Neural cell (in vitro differentiated cells): ENCODE data around the gene PRPF40A. TPM values are rescaled to one million over a fixed set of nuclear protein-coding genes. Genes with fewer than 3 reads are reported as not detected.

ENCODE experiments used
- H2AFZ ChIP-seq: fragments of 200-600, 300-800 bp; sonication (generic), shearing (Covaris generic); 2 replicates; pipeline ENCODE4 v1.6.0; 2014; ENCODE audit warnings: low read depth, mild to moderate bottlenecking, antibody characterized with exemption, low read length, moderate library complexity
- H3F3A ChIP-seq: fragments of 200-600 bp; shearing (Covaris generic); 2 replicates; pipeline ENCODE4 v1.6.1; 2016; ENCODE audit warnings: mild to moderate bottlenecking, moderate library complexity, mixed read lengths, antibody characterized with exemption, low read length; ENCODE audit not compliant: insufficient read depth, poor library complexity, severe bottlenecking
- H3K27ac ChIP-seq: fragments of 200-600, 300-800 bp; sonication (generic), shearing (Covaris generic); 2 replicates; pipeline ENCODE4 v1.5.1; 2014; ENCODE audit warnings: mild to moderate bottlenecking, low read length, moderate library complexity
- H3K27me3 ChIP-seq: fragments of 300-800, 200-600 bp; sonication (generic), shearing (Covaris generic); 2 replicates; pipeline ENCODE4 v1.6.0; 2014; ENCODE audit warnings: mild to moderate bottlenecking, low read depth, low read length, moderate library complexity; ENCODE audit not compliant: insufficient read depth
- H3K36me3 ChIP-seq: fragments of 300-800, 200-600 bp; sonication (generic), shearing (Covaris generic); 2 replicates; pipeline ENCODE4 v1.5.1; 2014; ENCODE audit warnings: mild to moderate bottlenecking, antibody characterized with exemption, low read length, moderate library complexity; ENCODE audit not compliant: insufficient read depth
- H3K4me2 ChIP-seq: fragments of 300-800, 200-600 bp; sonication (generic), shearing (Covaris generic); 2 replicates; pipeline ENCODE4 v1.6.0; 2014; ENCODE audit warnings: mild to moderate bottlenecking, low read length
- H3K4me3 ChIP-seq: fragments of 300-800, 200-600 bp; sonication (generic), shearing (Covaris generic); 2 replicates; pipeline ENCODE4 v1.5.1; 2014; ENCODE audit warnings: mild to moderate bottlenecking, low read length, moderate library complexity
- H3K79me2 ChIP-seq: fragments of 200-600 bp; shearing (Covaris generic); replicated peaks from 2 replicates; pipeline ENCODE4 v1.6.0; 2014; ENCODE audit warnings: mild to moderate bottlenecking, low read length, moderate library complexity; ENCODE audit not compliant: insufficient read depth
- H3K9ac ChIP-seq: fragments of 300-800, 200-600 bp; sonication (generic), shearing (Covaris generic); 2 replicates; pipeline ENCODE4 v1.6.1; 2016; ENCODE audit warnings: mild to moderate bottlenecking, low read length, mixed read lengths
- H3K9me2 ChIP-seq: fragments of 200-600 bp; shearing (Covaris generic); 2 replicates; pipeline ENCODE4 v1.6.1; 2016; ENCODE audit warnings: mild to moderate bottlenecking, low read length, mixed read lengths; ENCODE audit not compliant: insufficient read depth
- H3K9me3 ChIP-seq: fragments of 200-600, 300-800 bp; sonication (generic), shearing (Covaris generic); 2 replicates; pipeline ENCODE4 v1.6.1; 2016; ENCODE audit warnings: mild to moderate bottlenecking, mixed run types, low read length, moderate library complexity, mixed read lengths
- H4K20me1 ChIP-seq: fragments of 200-600 bp; shearing (Covaris generic); 2 replicates; pipeline ENCODE4 v1.6.1; 2016; ENCODE audit warnings: mild to moderate bottlenecking, mixed run types; ENCODE audit not compliant: insufficient read depth
- CTCF ChIP-seq: fragments of 450-650 bp; IDR thresholded peaks from 2 replicates; pipeline ENCODE4 v1.5.1; 2014; ENCODE audit warnings: antibody characterized with exemption, mild to moderate bottlenecking, moderate library complexity; ENCODE audit not compliant: poor library complexity, severe bottlenecking
- EP300 ChIP-seq: fragments of 450-650 bp; conservative IDR thresholded peaks from 2 replicates; pipeline ENCODE4 v1.6.1; 2014; ENCODE audit warnings: antibody characterized with exemption, mild to moderate bottlenecking, moderate library complexity; ENCODE audit not compliant: poor library complexity, severe bottlenecking
- EZH2 ChIP-seq: fragments of 200-600, 300-800 bp; shearing (Covaris generic), sonication (generic); IDR thresholded peaks from 2 replicates; pipeline ENCODE4 v1.6.1; 2014; ENCODE audit warnings: antibody characterized with exemption, low read length, borderline replicate concordance, mild to moderate bottlenecking; ENCODE audit not compliant: insufficient read depth, poor library complexity, severe bottlenecking
- MXI1 ChIP-seq: fragments of 450-650 bp; conservative IDR thresholded peaks from 2 replicates; pipeline ENCODE4 v1.6.1; 2014; ENCODE audit warnings: antibody characterized with exemption, mild to moderate bottlenecking; ENCODE audit not compliant: poor library complexity, severe bottlenecking
- POLR2AphosphoS5 ChIP-seq: IDR thresholded peaks from 2 replicates; pipeline ENCODE4 v1.6.1; 2012
- RAD21 ChIP-seq: fragments of 450-650 bp; conservative IDR thresholded peaks from 2 replicates; pipeline ENCODE4 v1.6.1; 2014; ENCODE audit warnings: antibody characterized with exemption, mild to moderate bottlenecking, moderate library complexity
- REST ChIP-seq: IDR thresholded peaks from 2 replicates; pipeline ENCODE4 v1.6.1; 2012; ENCODE audit warnings: borderline replicate concordance
- SMC3 ChIP-seq: fragments of 450-650 bp; conservative IDR thresholded peaks from 2 replicates; pipeline ENCODE4 v1.6.1; 2014; ENCODE audit warnings: antibody characterized with exemption, mild to moderate bottlenecking, moderate library complexity; ENCODE audit not compliant: poor library complexity
- TAF1 ChIP-seq: IDR thresholded peaks from 2 replicates; pipeline ENCODE4 v1.6.1; 2012; ENCODE audit warnings: low read depth
- polyA plus RNA-seq: library from polyadenylated mRNA; depleted of rRNA; stranded (reverse); fragments of >200 nt; gene quantifications from 2 replicates; pipeline ENCODE4 v1.2.3, GENCODE V29; 2014

PRPF40A gene
- polyA plus RNA-seq, 1 donor from 2014 or later = 105 TPM

GRCh38 chr2:152609154-152609553, 108.1 kb downstream of the PRPF40A start:
- H3F3A ChIP-seq = no peaks in the 10 kb centered on the region
- no peak overlapping the region for H3K4me3 ChIP-seq
- TF ChIP-seq CTCF (no peak), RAD21 (no peak), TAF1 (no peak)

GRCh38 chr2:152607793-152608300, 109.4 kb downstream of the PRPF40A start:
- Histone ChIP-seq H2AFZ (no peak overlapping the region), H3K27ac (no peak overlapping the region), H3K4me2 (no peak overlapping the region), H3F3A (no peaks in the 10 kb centered on the region), H3K9me2 (no peaks in the 10 kb centered on the region), H3K9me3 (no peaks in the 10 kb centered on the region), H3K4me3 (no peak overlapping the region), H3K9ac (no peak overlapping the region), H4K20me1 (no peaks in the 10 kb centered on the region), H3K27me3 (no peaks in the 10 kb centered on the region), H3K36me3 (peaks cover 11% of the 10 kb centered on the region), H3K79me2 (no peaks in the 10 kb centered on the region)
- no peak for TF ChIP-seq RAD21
- no peak for TF ChIP-seq EZH2
- no peak for TF ChIP-seq TAF1
- TF ChIP-seq POLR2AphosphoS5 = no peak
- no peak for TF ChIP-seq MXI1
- no peak for TF ChIP-seq EP300
- no peak for TF ChIP-seq CTCF
- TF ChIP-seq SMC3 = no peak
- TF ChIP-seq REST = no peak

More at GRCh38 chr2:152609154-152609553, 108.1 kb downstream of the PRPF40A start:
- Histone ChIP-seq H2AFZ (no peak overlapping the region), H3K27ac (no peak overlapping the region), H3K4me2 (no peak overlapping the region), H3K9me3 (no peaks in the 10 kb centered on the region), H3K9me2 (no peaks in the 10 kb centered on the region), H3K27me3 (no peaks in the 10 kb centered on the region), H3K36me3 (peaks cover 11% of the 10 kb centered on the region), H4K20me1 (no peaks in the 10 kb centered on the region), H3K79me2 (no peaks in the 10 kb centered on the region), H3K9ac (no peak overlapping the region)
